Endothelial cell of umbilical vein (primary cell): Measurements from ENCODE around the gene TOGARAM2. TPM values are rescaled to one million over a fixed set of nuclear protein-coding genes. Genes with fewer than 3 reads are reported as not detected.

ENCODE experiments used
- BruUV-seq: library from RNA; stranded (reverse); fragments of 400-500 nt; replicated peaks from 2 replicates; lab custom pipeline; 2021; lab: Mats Ljungman, UMichigan
- CTCF ChIA-PET: fragments of 300-600, 350-600 bp; sonication (Branson Sonifier 250); formaldehyde crosslinking; loops from one replicate; lab custom pipeline; 2021; ENCODE audit warnings: antibody characterized with exemption, inconsistent platforms; lab: Charles Lee
- POLR2A ChIA-PET: fragments of 300-600, 350-600 bp; sonication (Branson Sonifier 250); formaldehyde crosslinking; loops from one replicate; lab custom pipeline; 2021; ENCODE audit warnings: antibody characterized with exemption, inconsistent platforms; lab: Charles Lee
- DNase-seq: peaks from one replicate; pipeline ENCODE4 v3.0.0-alpha.2; 2011; ENCODE audit warnings: low read depth, low spot score
- FAIRE-seq: peaks from 2 replicates; lab custom pipeline; 2011; peaks lifted over from hg19 to GRCh38; lab: Jason Lieb, UNC
- H2AFZ ChIP-seq: 2 replicates; pipeline ENCODE4 v1.6.0; 2012; ENCODE audit warnings: low read depth, low read length, control low read depth, inconsistent platforms
- H3K27ac ChIP-seq: 2 replicates; pipeline ENCODE4 v1.5.1; 2011; ENCODE audit warnings: low read depth, mild to moderate bottlenecking, control low read depth, low read length, moderate library complexity; ENCODE audit not compliant: insufficient read depth
- H3K27me3 ChIP-seq, 2 experiments: 2 replicates each; pipeline versions ENCODE4 v1.6.0 to v1.6.1; 2011; ENCODE audit warnings: low read length in 2 of 2, mixed read lengths in 1 of 2; ENCODE audit not compliant: control insufficient read depth in 2 of 2, insufficient read depth in 2 of 2
- H3K36me3 ChIP-seq, 2 experiments: 2 replicates in 1 of 2; 3 replicates in 1 of 2; pipeline ENCODE4 v1.5.1; 2011; ENCODE audit warnings: low read length in 2 of 2, mild to moderate bottlenecking in 1 of 2, moderate library complexity in 1 of 2; ENCODE audit not compliant: control insufficient read depth in 2 of 2, insufficient read depth in 2 of 2; ENCODE audit errors: extremely low read depth in 1 of 2
- H3K4me1 ChIP-seq: 3 replicates; pipeline ENCODE4 v1.5.1; 2011; ENCODE audit warnings: mild to moderate bottlenecking, low read length; ENCODE audit not compliant: control insufficient read depth, insufficient read depth; ENCODE audit errors: extremely low read depth
- H3K4me2 ChIP-seq: 2 replicates; pipeline ENCODE4 v1.6.1; 2011; ENCODE audit warnings: low read length, control low read depth, mixed read lengths; ENCODE audit not compliant: insufficient read depth
- H3K4me3 ChIP-seq, 3 experiments: fragments of 200-600 bp in 1 of 3; sonication (generic), shearing (Covaris generic) in 1 of 3; replicated peaks in 1 of 3; 2 replicates each; pipeline ENCODE4 v1.5.1; 2011 to 2016; ENCODE audit warnings: control low read depth in 3 of 3, low read length in 3 of 3, mild to moderate bottlenecking in 2 of 3, inconsistent platforms in 1 of 3, low read depth in 1 of 3, moderate library complexity in 1 of 3; ENCODE audit not compliant: insufficient read depth in 1 of 3
- H3K79me2 ChIP-seq: 2 replicates; pipeline ENCODE4 v1.6.0; 2012; ENCODE audit warnings: low read length, inconsistent platforms; ENCODE audit not compliant: control insufficient read depth, insufficient read depth
- H3K9ac ChIP-seq: replicated peaks from 2 replicates; pipeline ENCODE3; 2011; ENCODE audit warnings: low read length, control low read depth; ENCODE audit not compliant: insufficient read depth; ENCODE audit errors: extremely low read depth
- H3K9me1 ChIP-seq: replicated peaks from 3 replicates; pipeline ENCODE4 v1.6.0; 2011; ENCODE audit warnings: mild to moderate bottlenecking, low read length; ENCODE audit not compliant: control insufficient read depth, insufficient read depth; ENCODE audit errors: extremely low read depth
- H3K9me3 ChIP-seq: replicated peaks from 2 replicates; pipeline ENCODE4 v1.5.1; 2012; ENCODE audit warnings: low read length, inconsistent platforms; ENCODE audit not compliant: control insufficient read depth, insufficient read depth
- H4K20me1 ChIP-seq: replicated peaks from 2 replicates; pipeline ENCODE3; 2011; ENCODE audit warnings: mild to moderate bottlenecking, low read length; ENCODE audit not compliant: control insufficient read depth, insufficient read depth; ENCODE audit errors: extremely low read depth
- EZH2 ChIP-seq: IDR thresholded peaks from 2 replicates; pipeline ENCODE4 v1.6.1; 2012; ENCODE audit warnings: borderline replicate concordance, low read depth, mild to moderate bottlenecking, moderate library complexity, low read length, inconsistent platforms; ENCODE audit not compliant: severe bottlenecking
- FOS ChIP-seq: IDR thresholded peaks from 2 replicates; pipeline ENCODE4 v1.6.1; 2011; ENCODE audit warnings: mild to moderate bottlenecking, low read length, moderate library complexity, borderline replicate concordance; ENCODE audit not compliant: insufficient read depth
- GATA2 ChIP-seq: IDR thresholded peaks from 2 replicates; pipeline ENCODE4 v1.7.0; 2011; ENCODE audit warnings: low read depth, mild to moderate bottlenecking, moderate library complexity, mixed read lengths, low read length; ENCODE audit not compliant: insufficient read length, insufficient read depth
- JUN ChIP-seq: IDR thresholded peaks from 2 replicates; pipeline ENCODE4 v1.6.1; 2011; ENCODE audit warnings: borderline replicate concordance, low read depth; ENCODE audit not compliant: insufficient read length, insufficient read depth
- MYC ChIP-seq: IDR thresholded peaks from one replicate; pipeline ENCODE4 v1.6.1; 2011; ENCODE audit warnings: mild to moderate bottlenecking, low read depth, low read length
- POLR2A ChIP-seq: IDR thresholded peaks from 2 replicates; pipeline ENCODE4 v1.6.1; 2012; ENCODE audit warnings: low read depth, mild to moderate bottlenecking, control low read depth, low read length
- POLR2AphosphoS5 ChIP-seq: IDR thresholded peaks from 2 replicates; pipeline ENCODE4 v1.6.1; 2012; ENCODE audit warnings: low read depth, mild to moderate bottlenecking, control low read depth, low read length, moderate library complexity; ENCODE audit not compliant: insufficient read depth
- dilution Hi-C: fragments of 300-500 bp; cut with MboI; formaldehyde crosslinking; loops from one replicate; pipeline ENCODE4 v1.15.0; 2019; ENCODE audit warnings: low sequenced_read_pairs; ENCODE audit not compliant: extremely low pct_ligation_motif_present
- intact Hi-C: fragments of 100-400 bp; cut with micrococcal nuclease; formaldehyde crosslinking; loops from one replicate; pipeline ENCODE4 v1.10.0; 2022
- polyA plus RNA-seq, 4 experiments: library from polyadenylated mRNA; depleted of rRNA in 3 of 4; stranded (reverse) in 3 of 4; unstranded in 1 of 4; fragments of >200 nt; gene quantifications; 2 replicates each; pipeline versions ENCODE4 v1.2.1 to v1.2.3, GENCODE V29; 2011 to 2012; ENCODE audit warnings: missing spikeins in 1 of 4
- total RNA-seq: library from RNA; stranded (reverse); gene quantifications from 2 replicates; pipeline ENCODE4 v1.2.3, GENCODE V29; 2021
- TF ChIP-seq, protein P1 (sequence below), 2 donors: IDR thresholded peaks; 1 replicate in 1 of 2; 2 replicates in 1 of 2; pipeline ENCODE4 v1.5.1; 2011; ENCODE audit warnings: low read length in 2 of 2, mild to moderate bottlenecking in 2 of 2, moderate library complexity in 2 of 2, control low read depth in 1 of 2, inconsistent platforms in 1 of 2, low read depth in 1 of 2; ENCODE audit not compliant: insufficient read depth in 1 of 2; ENCODE audit errors: extremely low read depth in 1 of 2

TOGARAM2 gene
- total and polyA plus RNA-seq, 2 donors (not counting 3 experiments of a cell fraction or from before 2014, with no cell fraction given), result not detected

DNA sequence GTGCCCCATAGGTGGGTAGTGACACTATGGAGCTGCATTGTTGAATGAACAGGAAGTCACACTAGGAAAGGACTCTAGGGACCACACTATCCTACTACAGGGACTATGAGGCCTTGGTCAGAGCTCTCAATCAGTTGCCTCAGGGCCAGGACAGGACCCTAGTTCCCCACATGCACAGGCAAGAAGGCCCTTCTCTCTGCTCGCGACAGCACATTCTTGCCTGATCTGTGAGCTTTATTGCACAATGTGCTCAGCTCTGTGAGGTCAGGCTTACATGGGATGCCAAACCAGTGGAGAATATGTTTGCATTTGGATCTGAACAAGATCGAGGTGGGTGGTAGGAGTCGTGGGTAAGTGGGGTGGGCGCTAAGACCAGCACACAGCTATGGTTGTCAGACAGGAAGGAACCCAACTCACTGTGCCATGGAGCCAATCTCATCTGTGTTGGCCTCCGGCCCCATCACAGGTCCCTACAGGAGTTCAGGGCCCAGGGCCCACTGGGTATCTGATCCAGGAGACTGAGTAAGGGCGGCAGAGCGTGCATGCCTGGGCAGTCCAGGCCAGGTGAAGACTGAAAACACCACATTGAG, 85.3 kb downstream of the TOGARAM2 start:
- Histone ChIP-seq H3K27me3 (no peaks in the 10 kb centered on the region), H3K79me2 (no peaks in the 10 kb centered on the region), H3K4me3 (no peak overlapping the region), H3K9ac (no peak overlapping the region), H3K9me3 (no peaks in the 10 kb centered on the region), H4K20me1 (no peaks in the 10 kb centered on the region), H3K36me3 (no peaks in the 10 kb centered on the region), H2AFZ (no peak overlapping the region), H3K27ac (no peak overlapping the region), H3K4me2 (no peak overlapping the region), H3K4me1 (no peaks in the 10 kb centered on the region), H3K9me1 (no peaks in the 10 kb centered on the region)
- ChIA-PET CTCF (no interaction called here), POLR2A (no interaction called here)
- TF ChIP-seq POLR2AphosphoS5 (no peak), POLR2A (no peak), MYC (no peak), JUN (no peak), FOS (no peak), GATA2 (no peak), EZH2 (no peak)
- TF ChIP-seq, protein P1, sequence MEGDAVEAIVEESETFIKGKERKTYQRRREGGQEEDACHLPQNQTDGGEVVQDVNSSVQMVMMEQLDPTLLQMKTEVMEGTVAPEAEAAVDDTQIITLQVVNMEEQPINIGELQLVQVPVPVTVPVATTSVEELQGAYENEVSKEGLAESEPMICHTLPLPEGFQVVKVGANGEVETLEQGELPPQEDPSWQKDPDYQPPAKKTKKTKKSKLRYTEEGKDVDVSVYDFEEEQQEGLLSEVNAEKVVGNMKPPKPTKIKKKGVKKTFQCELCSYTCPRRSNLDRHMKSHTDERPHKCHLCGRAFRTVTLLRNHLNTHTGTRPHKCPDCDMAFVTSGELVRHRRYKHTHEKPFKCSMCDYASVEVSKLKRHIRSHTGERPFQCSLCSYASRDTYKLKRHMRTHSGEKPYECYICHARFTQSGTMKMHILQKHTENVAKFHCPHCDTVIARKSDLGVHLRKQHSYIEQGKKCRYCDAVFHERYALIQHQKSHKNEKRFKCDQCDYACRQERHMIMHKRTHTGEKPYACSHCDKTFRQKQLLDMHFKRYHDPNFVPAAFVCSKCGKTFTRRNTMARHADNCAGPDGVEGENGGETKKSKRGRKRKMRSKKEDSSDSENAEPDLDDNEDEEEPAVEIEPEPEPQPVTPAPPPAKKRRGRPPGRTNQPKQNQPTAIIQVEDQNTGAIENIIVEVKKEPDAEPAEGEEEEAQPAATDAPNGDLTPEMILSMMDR (IDR thresholded peaks at IDR 0.05; ENCODE audit: extremely low read depth in 1 of 2, insufficient read depth in 1 of 2, low read depth in 1 of 2, low read length in 2 of 2), result no peak
- no TSS peak for BruUV-seq
- no peak for FAIRE-seq
- no peak for DNase-seq
- intact Hi-C loops, result no loop called here
- dilution Hi-C loops, result no loop called here
